Activated naive CD8-positive, alpha-beta T cell treated with anti-CD3 and anti-CD28 coated beads, Interleukin-2, amount 10 ng/mL, durations not matched to agents 7 days and 5 days (primary cell): ENCODE results near the gene CCDC78. TPM values are rescaled to one million over a fixed set of nuclear protein-coding genes. Genes with fewer than 3 reads are reported as not detected.

Source experiments
- ATAC-seq: fragments of 150-1000 bp; cut with Tn5 transposase; one replicate; pipeline ENCODE4 v1.10.0; 2021; ENCODE audit warnings: low read depth, moderate library complexity
- POLR2A ChIA-PET: fragments of 350-600 bp; sonication (Branson Sonifier 250); formaldehyde crosslinking; loops from one replicate; lab custom pipeline; 2021; ENCODE audit warnings: antibody characterized with exemption; lab: Charles Lee
- DNase-seq: peaks from one replicate; pipeline ENCODE4 v3.0.0; 2021
- H3K27ac Mint-ChIP-seq: one replicate; pipeline ENCODE4 v1.8.0; 2022; ENCODE audit warnings: mild to moderate bottlenecking, mixed read lengths
- H3K27me3 Mint-ChIP-seq: one replicate; pipeline ENCODE4 v1.8.0; 2022; ENCODE audit warnings: mild to moderate bottlenecking, moderate library complexity, mixed read lengths
- H3K36me3 Mint-ChIP-seq: one replicate; pipeline ENCODE4 v1.8.0; 2021; ENCODE audit warnings: mild to moderate bottlenecking, mixed read lengths
- H3K4me1 Mint-ChIP-seq: one replicate; pipeline ENCODE4 v1.8.0; 2021; ENCODE audit warnings: mixed read lengths
- H3K4me3 Mint-ChIP-seq: one replicate; pipeline ENCODE4 v1.8.0; 2022; ENCODE audit warnings: mild to moderate bottlenecking, moderate library complexity, mixed read lengths
- H3K9me3 Mint-ChIP-seq: one replicate; pipeline ENCODE4 v1.8.0; 2021; ENCODE audit warnings: mixed read lengths
- total RNA-seq, 2 experiments: library from RNA; stranded (reverse); gene quantifications; one replicate each; pipeline ENCODE4 v1.2.3, GENCODE V29; 2021

Gene CCDC78
- total RNA-seq, 2 experiments from 2014 or later = 5.8 to 6.1 TPM

DNA sequence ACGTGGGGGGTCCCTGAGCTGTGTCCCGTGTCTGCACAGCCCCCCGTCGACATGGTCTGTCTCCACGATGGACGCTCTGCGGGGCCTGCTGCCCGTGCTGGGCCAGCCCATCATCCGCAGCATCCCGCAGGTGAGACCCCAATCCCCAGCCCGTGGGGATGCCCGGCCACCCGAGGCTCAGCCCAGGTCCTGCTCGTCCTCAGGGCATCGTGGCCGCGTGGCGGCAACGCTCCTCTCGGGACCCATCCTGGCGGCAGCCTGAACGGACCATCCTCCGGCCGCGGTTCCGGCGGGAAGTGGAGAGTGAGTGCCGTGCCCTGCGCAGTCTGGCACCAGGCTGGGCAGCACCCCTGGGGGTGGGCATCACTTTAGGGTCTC, 39.2 kb upstream of the CCDC78 start:
- ATAC-seq (no peak), DNase-seq (no peak)
- no peaks in the 10 kb centered on the region for H3K27me3 Mint-ChIP-seq
- H3K36me3 Mint-ChIP-seq = no peaks in the 10 kb centered on the region
- POLR2A ChIA-PET = no interaction called here
- H3K4me3 Mint-ChIP-seq = no peak overlapping the region
- H3K4me1 Mint-ChIP-seq = no peaks in the 10 kb centered on the region
- H3K9me3 Mint-ChIP-seq = no peaks in the 10 kb centered on the region
- no peak overlapping the region for H3K27ac Mint-ChIP-seq

DNA sequence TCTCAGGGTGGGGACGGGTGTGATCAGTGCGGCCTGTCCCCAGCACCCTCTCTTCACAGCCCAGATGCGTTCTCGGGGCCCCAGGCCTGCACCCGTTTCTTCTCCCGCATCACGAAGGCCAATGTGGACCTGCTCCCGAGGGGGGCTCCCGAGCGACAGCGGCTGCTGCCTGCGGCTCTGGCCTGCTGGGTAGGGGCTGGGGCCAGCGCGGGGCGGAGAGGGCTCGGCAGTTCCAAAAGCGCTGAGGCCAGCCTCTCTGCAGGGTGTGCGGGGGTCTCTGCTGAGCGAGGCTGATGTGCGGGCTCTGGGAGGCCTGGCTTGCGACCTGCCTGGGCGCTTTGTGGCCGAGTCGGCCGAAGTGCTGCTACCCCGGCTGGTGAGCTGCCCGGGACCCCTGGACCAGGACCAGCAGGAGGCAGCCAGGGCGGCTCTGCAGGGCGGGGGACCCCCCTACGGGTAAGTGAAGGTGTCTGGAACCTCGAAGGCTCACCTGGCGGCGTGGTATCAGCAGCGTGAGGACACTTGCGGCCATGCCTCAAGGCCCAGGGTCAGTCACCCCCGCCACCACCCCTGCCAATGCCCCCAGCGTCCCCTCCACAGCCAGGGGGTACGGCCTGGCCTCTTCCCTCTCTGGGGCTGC, 38.7 kb upstream of the CCDC78 start:
- DNase-seq = no peak
- Mint-ChIP-seq H3K9me3 (no peaks in the 10 kb centered on the region), H3K36me3 (no peaks in the 10 kb centered on the region), H3K27me3 (no peaks in the 10 kb centered on the region), H3K27ac (no peak overlapping the region), H3K4me1 (no peaks in the 10 kb centered on the region), H3K4me3 (no peak overlapping the region)
- ATAC-seq = no peak
- POLR2A ChIA-PET = no interaction called here

DNA sequence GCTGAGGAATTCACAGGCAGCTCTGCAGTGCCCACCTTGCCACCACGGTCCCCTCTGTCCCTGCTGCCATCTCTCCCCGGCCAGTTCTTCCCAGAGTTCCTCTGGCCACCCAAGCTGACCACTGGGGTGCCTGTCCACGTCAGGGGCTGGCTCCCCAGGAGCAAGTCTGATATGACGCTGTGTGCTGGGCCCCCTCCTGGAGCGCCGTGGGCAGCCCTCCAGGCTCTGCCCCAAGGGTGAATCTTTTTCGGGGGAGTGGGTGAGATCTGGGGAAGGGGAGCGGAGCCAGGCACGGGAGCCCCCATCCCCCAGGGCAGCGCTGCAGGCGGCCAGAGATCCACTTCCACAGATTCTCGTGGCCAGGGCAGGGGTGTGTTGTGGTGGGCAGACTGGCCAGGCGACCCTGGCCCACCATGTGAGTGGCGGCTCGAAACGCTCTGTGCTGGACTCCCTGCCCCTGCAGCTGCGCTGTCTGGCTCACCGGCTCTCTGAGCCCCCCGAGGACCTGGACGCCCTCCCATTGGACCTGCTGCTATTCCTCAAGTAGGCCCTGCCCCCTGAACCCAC, 38.0 kb upstream of the CCDC78 start:
- no peak overlapping the region for H3K4me3 Mint-ChIP-seq
- POLR2A ChIA-PET = no interaction called here

DNA sequence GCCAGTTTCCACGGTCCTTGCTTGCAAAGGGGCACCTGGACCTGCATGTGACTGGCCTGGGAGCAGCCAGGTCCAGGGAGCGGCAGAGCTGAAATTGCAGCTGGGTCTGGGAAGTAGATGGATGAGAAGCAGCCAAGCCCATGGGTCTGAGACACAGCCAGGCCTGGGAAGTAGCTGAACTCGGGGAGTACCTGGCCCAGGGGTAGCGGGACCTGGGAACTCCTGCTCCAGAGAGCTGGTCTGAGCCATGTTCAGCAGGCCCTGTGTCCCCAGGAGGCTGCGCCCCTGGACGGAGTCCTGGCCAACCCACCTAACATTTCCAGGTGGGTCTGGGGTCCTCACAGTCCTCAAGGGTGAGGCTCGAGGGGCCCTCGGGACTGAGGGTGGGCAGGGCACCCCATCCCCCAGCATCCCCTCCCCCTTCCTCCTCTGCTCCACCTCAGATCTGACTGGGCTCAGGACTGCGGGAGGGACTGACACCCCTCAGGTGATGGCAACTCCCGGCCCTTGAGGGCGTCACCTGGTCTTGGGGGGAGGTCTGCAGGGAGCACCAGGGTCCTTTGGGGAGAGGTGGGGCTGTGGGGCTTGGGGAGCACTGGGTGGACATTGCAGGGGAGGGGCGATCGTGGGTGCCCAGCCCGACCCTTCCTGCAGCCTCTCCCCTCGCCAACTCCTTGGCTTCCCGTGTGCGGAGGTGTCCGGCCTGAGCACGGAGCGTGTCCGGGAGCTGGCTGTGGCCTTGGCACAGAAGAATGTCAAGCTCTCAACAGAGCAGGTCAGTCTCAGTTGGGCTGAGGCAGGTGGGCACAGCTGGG, 37.3 kb upstream of the CCDC78 start:
- no peak for DNase-seq
- Mint-ChIP-seq H3K27ac (no peak overlapping the region), H3K4me1 (no peaks in the 10 kb centered on the region), H3K4me3 (no peak overlapping the region), H3K36me3 (no peaks in the 10 kb centered on the region), H3K9me3 (no peaks in the 10 kb centered on the region), H3K27me3 (no peaks in the 10 kb centered on the region)
- ATAC-seq = no peak
- POLR2A ChIA-PET = no interaction called here

More for the DNA sequence above, 38.0 kb upstream of the CCDC78 start:
- no peak for ATAC-seq
- no peaks in the 10 kb centered on the region for H3K27me3 Mint-ChIP-seq
- no peak for DNase-seq
- no peaks in the 10 kb centered on the region for H3K4me1 Mint-ChIP-seq
- no peak overlapping the region for H3K27ac Mint-ChIP-seq
- H3K9me3 Mint-ChIP-seq = no peaks in the 10 kb centered on the region
- no peaks in the 10 kb centered on the region for H3K36me3 Mint-ChIP-seq

DNA sequence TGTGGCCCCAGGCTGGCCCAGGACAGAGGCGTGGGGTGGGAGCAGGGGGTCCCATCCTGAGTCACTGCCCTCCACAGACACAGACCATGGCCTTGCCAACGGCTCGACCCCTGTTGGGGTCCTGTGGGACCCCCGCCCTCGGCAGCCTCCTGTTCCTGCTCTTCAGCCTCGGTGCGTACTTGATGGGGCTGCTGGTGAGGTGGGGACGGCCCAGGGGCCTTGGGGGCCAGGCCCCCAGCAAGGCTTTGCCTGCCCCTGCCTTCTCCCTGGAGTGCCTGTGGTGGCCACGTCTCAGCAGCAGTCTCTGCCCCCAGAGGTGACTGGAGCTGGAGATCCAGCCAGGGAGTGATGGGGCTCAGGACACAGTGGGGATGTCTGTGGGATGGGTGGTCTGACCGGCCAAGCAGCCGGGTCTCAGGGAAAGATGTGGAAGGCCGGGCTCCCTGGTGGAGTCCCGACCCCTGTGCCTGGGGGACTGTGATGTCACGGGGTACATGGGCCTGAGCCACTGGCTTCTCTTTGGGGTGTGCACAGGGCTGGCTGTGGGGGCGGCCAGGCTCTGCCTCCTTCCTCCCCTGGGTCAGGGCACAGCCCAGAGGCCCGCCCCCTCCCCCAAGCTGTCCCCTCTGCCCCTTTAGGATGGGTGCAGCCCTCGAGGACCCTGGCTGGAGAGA, 36.5 kb upstream of the CCDC78 start:
- Mint-ChIP-seq H3K36me3 (no peaks in the 10 kb centered on the region), H3K27me3 (no peaks in the 10 kb centered on the region), H3K4me3 (no peak overlapping the region), H3K4me1 (peaks cover 2% of the 10 kb centered on the region), H3K9me3 (no peaks in the 10 kb centered on the region), H3K27ac (no peak overlapping the region)
- ATAC-seq (no peak), DNase-seq (no peak)
- POLR2A ChIA-PET = no interaction called here

DNA sequence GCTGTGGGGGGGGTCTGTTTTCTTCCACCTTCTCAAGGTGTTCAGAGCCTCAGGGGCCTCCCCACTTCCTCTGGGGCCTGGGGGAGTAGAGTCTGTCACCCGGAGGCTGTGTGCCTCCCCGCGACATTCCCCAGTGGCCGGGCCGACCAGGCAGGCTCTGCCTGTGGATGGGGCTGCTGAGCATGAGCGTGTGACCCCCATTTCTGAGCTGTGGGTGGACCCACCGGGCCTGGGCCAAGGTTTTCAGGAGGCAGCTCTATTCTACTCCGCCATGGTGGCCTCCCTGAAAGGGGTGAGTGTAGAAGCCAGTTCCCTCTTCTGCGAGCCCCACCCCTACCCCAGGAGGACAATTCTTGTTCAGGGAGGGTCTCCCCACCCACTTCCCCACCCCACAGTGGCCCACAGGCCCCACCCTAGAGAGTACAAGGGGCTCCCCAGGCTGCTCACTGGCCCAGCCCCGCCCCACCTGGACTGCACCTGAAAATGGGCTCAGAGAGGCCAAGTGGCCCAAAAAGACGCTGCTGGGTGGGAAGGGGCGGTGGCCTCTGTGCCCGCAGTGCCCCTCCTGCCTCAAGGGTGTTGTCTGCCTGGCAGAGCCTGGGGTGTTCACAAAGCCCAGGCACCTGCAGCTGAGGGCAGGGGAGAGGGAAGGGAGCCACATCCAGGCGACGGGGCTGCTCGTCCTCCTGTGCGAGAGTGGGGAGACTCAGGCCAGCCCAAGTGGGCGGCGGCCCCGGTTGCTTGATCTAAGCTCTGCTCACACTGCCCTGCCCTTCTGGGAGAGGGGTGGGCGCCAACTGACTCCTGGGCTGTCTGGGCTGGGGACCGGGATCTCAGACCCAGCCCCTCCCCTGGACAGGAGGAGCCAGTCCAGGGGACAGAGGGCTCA, 35.6 kb upstream of the CCDC78 start:
- H3K4me3 Mint-ChIP-seq = no peak overlapping the region
- POLR2A ChIA-PET = no interaction called here

DNA sequence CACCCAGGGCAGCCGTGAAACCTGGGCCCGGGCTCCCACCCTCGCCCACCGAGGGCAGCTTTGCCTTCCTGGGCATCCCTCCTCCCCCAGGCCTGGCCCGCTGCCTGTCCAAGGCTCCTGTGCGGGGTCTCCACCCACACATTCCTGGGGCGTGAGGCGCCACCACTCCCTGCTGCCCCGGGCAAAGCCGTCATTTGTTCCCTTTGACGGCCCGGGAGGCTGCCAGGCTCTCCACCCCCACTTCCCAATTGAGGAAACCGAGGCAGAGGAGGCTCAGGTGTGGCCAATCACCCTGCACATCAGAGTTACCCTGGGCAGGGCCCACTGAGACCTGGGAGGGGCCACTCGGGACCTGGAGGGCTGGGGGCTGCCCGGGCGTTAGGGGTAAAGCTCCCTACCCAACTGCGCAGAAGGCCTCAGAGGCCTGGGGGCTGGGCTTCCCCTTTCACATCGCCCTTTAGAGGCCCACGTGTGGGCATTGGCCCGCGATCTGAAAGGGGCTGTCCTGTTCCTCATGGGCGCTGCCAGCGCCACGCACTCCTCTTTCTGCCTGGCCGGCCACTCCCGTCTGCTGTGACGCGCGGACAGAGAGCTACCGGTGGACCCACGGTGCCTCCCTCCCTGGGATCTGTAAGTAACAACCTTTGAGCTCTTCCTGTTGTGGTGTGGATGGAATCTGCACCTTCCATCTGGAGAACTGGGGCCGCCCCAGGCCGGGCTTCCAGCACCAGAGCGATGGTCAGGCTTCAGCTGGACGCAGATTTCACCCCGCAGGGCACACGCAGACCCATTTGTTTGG, 34.5 kb upstream of the CCDC78 start, which contains the start of gene MSLN:
Gene MSLN (plus strand): TSS at position 190 of the 799 bp plus-strand sequence. CDS start 1,947 bp downstream, outside the sequence.
- POLR2A ChIA-PET = interaction anchor here (0.6 kb wide), 1 partner anchor 92 kb away, joined by 3 read pairs; no protein-coding TSS in a partner anchor
- H3K4me3 Mint-ChIP-seq = no peak within 1 kb of the TSS
- H3K4me1 Mint-ChIP-seq = peaks cover 5% of the 10 kb centered on the region
- H3K27me3 Mint-ChIP-seq = peaks cover 6% of the 10 kb centered on the region
- H3K36me3 Mint-ChIP-seq = no peaks in the 10 kb centered on the region
- ATAC-seq (no peak), DNase-seq (no peak)
- H3K27ac Mint-ChIP-seq = no peak within 1 kb of the TSS
- H3K9me3 Mint-ChIP-seq = no peaks in the 10 kb centered on the region

More for the DNA sequence above, 35.6 kb upstream of the CCDC78 start:
- H3K9me3 Mint-ChIP-seq = no peaks in the 10 kb centered on the region
- H3K4me1 Mint-ChIP-seq = peaks cover 5% of the 10 kb centered on the region
- no peak for DNase-seq
- ATAC-seq = no peak
- H3K36me3 Mint-ChIP-seq = no peaks in the 10 kb centered on the region
- no peaks in the 10 kb centered on the region for H3K27me3 Mint-ChIP-seq
- no peak overlapping the region for H3K27ac Mint-ChIP-seq

DNA sequence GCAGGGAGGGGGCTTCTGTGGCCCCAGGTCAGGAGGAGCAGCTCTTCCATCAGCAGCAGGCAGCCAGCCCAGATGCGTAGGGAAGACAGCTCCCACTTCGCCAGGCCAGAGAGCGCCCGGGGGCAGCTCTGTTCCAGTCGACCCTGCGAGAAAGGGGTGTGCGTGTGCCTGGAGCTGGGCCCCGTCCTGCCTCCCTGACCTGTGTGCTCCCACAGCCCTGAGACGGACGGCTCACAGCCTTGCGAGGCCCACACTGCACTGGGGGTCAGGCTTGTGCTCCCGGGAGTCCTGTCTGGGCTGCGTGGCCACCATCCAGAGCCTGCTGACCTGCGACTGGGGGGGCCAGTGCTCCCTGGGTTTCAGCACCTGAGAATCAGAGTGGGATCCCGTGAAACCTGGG, 33.8 kb upstream of the CCDC78 start:
- Mint-ChIP-seq H3K4me1 (peaks cover 5% of the 10 kb centered on the region), H3K36me3 (no peaks in the 10 kb centered on the region), H3K4me3 (no peak overlapping the region), H3K9me3 (no peaks in the 10 kb centered on the region), H3K27me3 (peaks cover 6% of the 10 kb centered on the region), H3K27ac (no peak overlapping the region)
- POLR2A ChIA-PET = no interaction called here
- ATAC-seq = no peak
- no peak for DNase-seq

DNA sequence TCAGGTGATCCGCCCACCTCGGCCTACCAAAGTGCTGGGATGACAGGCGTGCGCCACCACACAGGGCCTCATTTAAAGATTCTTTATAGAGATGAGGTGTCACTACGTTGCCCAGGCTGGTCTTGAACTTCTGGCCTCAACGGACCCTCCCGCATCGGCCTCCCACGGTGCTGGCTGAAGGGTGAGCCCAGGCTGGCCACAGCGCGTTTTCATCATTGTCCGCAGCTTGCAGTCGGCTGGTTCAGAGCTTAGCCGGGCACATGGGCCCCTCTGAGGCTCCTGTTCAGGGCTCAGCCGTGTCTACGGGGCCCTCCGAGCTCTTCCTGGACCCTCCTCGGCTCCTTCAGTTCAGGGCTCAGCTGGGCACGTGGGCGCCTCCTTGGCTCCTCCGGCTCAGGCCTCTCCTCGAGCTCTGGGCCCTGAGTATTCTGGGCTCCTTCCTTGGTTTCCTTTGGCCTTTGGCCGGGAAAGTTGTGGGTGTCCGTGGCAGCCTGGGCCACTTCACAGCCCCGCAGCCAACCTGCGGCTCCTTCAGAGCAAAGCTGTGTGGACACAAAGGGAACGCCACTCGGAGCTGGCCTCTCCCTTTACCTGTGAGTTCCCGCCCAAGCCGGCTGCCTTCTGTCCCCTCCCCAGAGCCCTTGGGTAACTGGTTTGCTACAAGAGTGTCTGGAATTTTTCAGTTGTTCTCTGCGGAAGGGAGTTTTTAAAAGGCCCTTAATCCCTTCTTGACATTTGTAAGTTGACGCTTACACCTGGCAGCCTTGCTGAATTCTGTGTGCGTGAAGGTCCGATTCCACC, 33.1 kb upstream of the CCDC78 start:
- peaks cover 7% of the 10 kb centered on the region for H3K27me3 Mint-ChIP-seq
- no peaks in the 10 kb centered on the region for H3K9me3 Mint-ChIP-seq
- ATAC-seq (no peak), DNase-seq (no peak)
- no peaks in the 10 kb centered on the region for H3K36me3 Mint-ChIP-seq
- no peak overlapping the region for H3K27ac Mint-ChIP-seq
- peaks cover 7% of the 10 kb centered on the region for H3K4me1 Mint-ChIP-seq
- H3K4me3 Mint-ChIP-seq = no peak overlapping the region
- POLR2A ChIA-PET = no interaction called here

DNA sequence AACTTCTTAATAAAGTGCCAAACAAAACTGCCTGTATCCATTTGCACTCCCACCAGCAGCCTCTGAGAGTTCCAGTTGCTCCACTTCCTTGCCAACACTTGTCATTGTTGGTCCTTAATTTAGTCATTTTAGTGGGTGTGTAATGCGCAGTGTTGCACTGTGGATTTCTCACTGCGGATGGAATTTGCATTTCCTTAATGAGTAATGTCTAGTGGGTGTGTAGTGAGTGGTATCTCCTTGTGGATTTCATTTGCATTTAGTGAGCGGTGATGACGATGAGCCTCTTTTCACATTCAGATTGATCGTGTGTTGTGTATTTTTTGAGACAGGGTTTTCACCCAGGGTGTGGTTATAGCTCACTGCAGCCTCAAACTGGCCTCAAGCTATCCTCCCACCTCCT, 30.2 kb upstream of the CCDC78 start:
- no peak overlapping the region for H3K4me3 Mint-ChIP-seq

DNA sequence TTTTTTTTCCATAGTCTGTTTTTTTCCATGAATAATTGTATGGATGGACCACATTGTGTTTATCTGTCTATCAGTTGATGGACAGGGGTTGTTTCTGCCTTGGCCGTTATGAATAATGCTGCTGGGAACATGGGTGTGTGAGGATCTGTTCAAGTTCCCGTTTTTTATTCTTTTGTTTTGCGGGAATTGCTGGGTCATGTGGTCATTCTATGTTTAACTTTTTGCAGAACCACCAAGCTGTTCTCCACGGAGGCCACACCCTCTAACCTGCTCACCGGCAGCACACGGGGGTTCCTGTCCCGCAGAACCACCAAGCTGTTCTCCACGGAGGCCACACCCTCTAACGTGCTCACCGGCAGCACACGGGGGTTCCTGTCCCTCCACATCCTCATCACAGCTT, 28.4 kb upstream of the CCDC78 start:
- POLR2A ChIA-PET = interaction anchor here (0.8 to 1.0 kb wide), 2 partner anchors 12 to 14 kb away, joined by 3 to 5 read pairs; partner anchors contain the start of gene CIAO3
- no peaks in the 10 kb centered on the region for H3K9me3 Mint-ChIP-seq
- peaks cover 7% of the 10 kb centered on the region for H3K27me3 Mint-ChIP-seq
- H3K27ac Mint-ChIP-seq = no peak overlapping the region
- no peak overlapping the region for H3K4me3 Mint-ChIP-seq
- H3K4me1 Mint-ChIP-seq = peaks cover 7% of the 10 kb centered on the region
- DNase-seq (no peak), ATAC-seq (peak; percentile 45)
- H3K36me3 Mint-ChIP-seq = no peaks in the 10 kb centered on the region

More for the DNA sequence above, 30.2 kb upstream of the CCDC78 start:
- Mint-ChIP-seq H3K9me3 (no peaks in the 10 kb centered on the region), H3K27me3 (peaks cover 7% of the 10 kb centered on the region), H3K36me3 (no peaks in the 10 kb centered on the region), H3K27ac (no peak overlapping the region), H3K4me1 (peaks cover 7% of the 10 kb centered on the region)
- ATAC-seq (no peak), DNase-seq (no peak)
- POLR2A ChIA-PET = no interaction called here
